Measurements from ENCODE around the gene BCAS3. TPM values are rescaled to one million over a fixed set of nuclear protein-coding genes. Genes with fewer than 3 reads are reported as not detected.
A peak's percentile ranks its signal among the peaks of the same experiment; 100 is the strongest.

BCAS3 gene
- total and polyA plus RNA-seq, 4 donors = 11.6 to 47.6 (median 27.4) TPM

DNA sequence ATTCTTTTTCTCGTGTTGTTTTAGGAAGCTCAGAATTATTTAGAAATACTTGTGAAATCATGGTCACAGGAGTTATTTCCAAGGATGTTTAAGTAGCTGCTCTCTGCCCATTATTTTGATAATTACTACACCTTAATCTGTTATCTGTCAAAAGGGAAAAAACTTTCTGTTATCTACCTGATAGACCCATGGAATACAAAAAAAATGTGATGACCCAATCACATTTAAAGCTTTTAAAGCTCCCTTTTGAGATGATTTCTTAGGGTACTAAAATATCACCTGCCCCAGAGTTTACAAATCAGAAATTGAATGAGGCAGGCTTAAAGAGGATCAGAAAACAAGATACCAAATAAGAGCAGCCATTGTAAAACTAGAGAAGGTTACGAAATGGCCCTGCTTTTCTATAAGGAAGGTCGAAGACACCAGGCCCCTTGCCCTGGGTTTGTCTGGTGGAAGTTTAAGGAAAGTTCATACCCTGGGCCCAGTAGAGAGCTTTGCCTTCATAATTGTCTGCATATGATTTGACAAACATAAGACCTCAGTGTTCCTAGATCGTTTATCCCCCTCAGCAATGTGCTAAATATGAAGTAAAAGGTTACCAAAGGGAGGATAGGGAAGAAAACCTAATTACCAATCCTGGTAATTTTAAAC is 572.1 kb downstream of the BCAS3 start:
- Histone ChIP-seq H3K4me3 (ENCODE audit: low read length in 2 of 2) (no peak overlapping the region), H3K4me1 (ENCODE audit: control insufficient read depth in 1 of 2, insufficient read depth in 2 of 2, low read length in 2 of 2) (peaks cover under 1 to 3% of the 10 kb centered on the region in 2 donors), H3K9me3 (ENCODE audit: control insufficient read depth, low read length) (no peaks in the 10 kb centered on the region), H3K27me3 (ENCODE audit: control insufficient read depth in 1 of 2, insufficient read depth in 2 of 2, low read length in 1 of 2) (no peaks in the 10 kb centered on the region), H3K36me3 (ENCODE audit: control insufficient read depth in 1 of 2, insufficient read depth in 2 of 2, low read length in 1 of 2) (no peaks in the 10 kb centered on the region), H3K27ac (ENCODE audit: low read depth in 1 of 2, low read length in 2 of 2) (peak overlapping the region; percentile 57 to 68)
- intact Hi-C loops (cut with DNase I) = loop anchor here in 1 of 2 donors (5.0 to 10.0 kb wide), 2 partner anchors 47 to 65 kb away; no protein-coding TSS in a partner anchor
- 66 to 72% methylated on average over 4 of the region's 4 CpGs for WGBS, 2 donors
- DNase-seq (no peak), ATAC-seq (ENCODE audit: low FRiP score) (no peak)

DNA sequence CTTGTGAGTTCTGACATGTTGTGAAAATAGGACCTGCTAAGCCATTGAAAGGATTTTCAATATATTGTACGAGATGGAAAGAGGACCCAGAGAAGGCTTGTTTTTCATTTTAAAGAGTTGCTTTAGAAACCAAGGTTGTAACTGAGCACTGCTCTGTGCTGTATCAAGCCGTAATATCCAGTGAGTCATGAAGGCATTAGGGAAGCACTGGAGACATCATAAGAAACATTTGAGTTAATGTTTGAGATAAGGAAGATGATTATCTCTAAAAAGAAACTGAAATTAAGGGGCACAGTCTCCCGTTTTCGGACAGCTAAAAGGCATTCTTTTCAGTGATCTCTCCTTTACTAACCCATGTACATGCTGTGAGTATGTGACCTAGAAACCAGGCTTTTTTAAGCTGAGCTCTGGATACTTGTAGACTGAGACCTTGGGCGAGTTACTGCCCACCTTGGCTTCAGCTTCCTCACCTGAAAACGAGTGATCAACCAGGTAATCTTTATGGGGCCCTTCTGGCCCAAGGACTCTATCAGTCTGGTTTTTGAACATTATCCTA is 572.8 kb downstream of the BCAS3 start:
- intact Hi-C loops (cut with DNase I) = loop anchor here in 1 of 2 donors (5.0 to 10.0 kb wide), 2 partner anchors 48 to 64 kb away; no protein-coding TSS in a partner anchor
- H3K27ac ChIP-seq (ENCODE audit: low read depth in 1 of 2, low read length in 2 of 2) = peak overlapping the region in 1 of 2 donors; percentile 28

DNA sequence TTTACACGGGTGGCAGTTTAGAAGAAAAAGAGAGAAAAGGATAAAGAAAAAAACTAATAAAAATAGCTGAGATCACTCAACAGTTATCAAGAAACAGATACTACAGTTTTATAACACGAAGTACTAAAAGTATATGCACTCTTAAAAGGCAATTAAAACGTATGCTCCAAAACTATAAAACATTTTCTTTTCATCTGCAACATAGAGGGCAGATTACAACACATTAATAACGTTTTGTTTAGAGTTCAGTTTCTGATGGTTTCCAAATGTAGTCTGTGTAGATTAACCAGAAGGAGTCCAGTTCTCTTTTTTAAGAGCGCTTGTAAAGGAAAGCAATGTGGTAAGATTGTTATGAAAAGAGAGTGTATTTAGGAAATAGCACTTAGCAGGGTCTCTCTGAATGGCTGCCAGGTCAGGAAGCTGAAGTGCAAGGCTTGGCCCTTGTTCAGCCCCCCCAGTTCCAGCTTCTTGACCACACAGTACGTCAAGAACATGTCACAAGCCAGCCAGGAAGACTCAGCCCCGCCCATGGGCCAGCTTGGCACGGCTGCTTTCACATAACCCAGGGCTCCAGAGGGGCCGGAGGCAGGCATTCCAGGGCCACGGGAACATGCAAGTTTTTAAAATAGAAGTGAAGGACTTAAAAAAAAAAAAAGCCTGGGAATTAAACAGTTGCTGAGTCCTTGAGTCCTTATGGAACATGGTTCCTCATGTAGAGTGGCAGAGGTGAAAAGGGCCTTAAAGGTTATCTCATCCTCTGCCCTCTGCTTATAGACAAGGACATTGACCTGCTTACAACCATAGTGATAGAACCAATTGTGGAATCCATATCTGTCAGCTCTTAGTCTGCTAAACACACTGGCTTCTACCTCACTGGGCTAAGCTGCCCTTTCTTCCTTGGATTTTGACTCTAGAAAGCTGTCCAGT is 574.6 kb downstream of the BCAS3 start:
- peak overlapping the region; percentile 80 to 98 for H3K27ac ChIP-seq (ENCODE audit: low read depth in 1 of 2, low read length in 2 of 2)
- peak; percentile 95 for ATAC-seq (ENCODE audit: low FRiP score)
- H3K9me3 ChIP-seq (ENCODE audit: control insufficient read depth, low read length) = no peaks in the 10 kb centered on the region
- peaks cover 8 to 9% of the 10 kb centered on the region in 2 donors for H3K4me1 ChIP-seq (ENCODE audit: control insufficient read depth in 1 of 2, insufficient read depth in 2 of 2, low read length in 2 of 2)
- intact Hi-C loops (cut with DNase I) = loop anchor here in 1 of 2 donors (5.0 to 10.0 kb wide), 2 partner anchors 50 to 63 kb away; no protein-coding TSS in a partner anchor
- DNase-seq = peak; percentile 96 to 97
- no peak overlapping the region for H3K4me3 ChIP-seq (ENCODE audit: low read length in 2 of 2)
- no peaks in the 10 kb centered on the region for H3K27me3 ChIP-seq (ENCODE audit: control insufficient read depth in 1 of 2, insufficient read depth in 2 of 2, low read length in 1 of 2)
- WGBS, 2 donors = 2% methylated on average over 10 of the region's 10 CpGs
- no peaks in the 10 kb centered on the region for H3K36me3 ChIP-seq (ENCODE audit: control insufficient read depth in 1 of 2, insufficient read depth in 2 of 2, low read length in 1 of 2)

More for the DNA sequence above, 572.8 kb downstream of the BCAS3 start:
- H3K27me3 ChIP-seq (ENCODE audit: control insufficient read depth in 1 of 2, insufficient read depth in 2 of 2, low read length in 1 of 2) = no peaks in the 10 kb centered on the region
- H3K36me3 ChIP-seq (ENCODE audit: control insufficient read depth in 1 of 2, insufficient read depth in 2 of 2, low read length in 1 of 2) = no peaks in the 10 kb centered on the region
- H3K4me1 ChIP-seq (ENCODE audit: control insufficient read depth in 1 of 2, insufficient read depth in 2 of 2, low read length in 2 of 2) = peaks cover 5 to 7% of the 10 kb centered on the region in 2 donors
- DNase-seq (no peak), ATAC-seq (ENCODE audit: low FRiP score) (no peak)
- WGBS, 2 donors = 56 to 58% methylated on average over 6 of the region's 6 CpGs
- no peaks in the 10 kb centered on the region for H3K9me3 ChIP-seq (ENCODE audit: control insufficient read depth, low read length)
- H3K4me3 ChIP-seq (ENCODE audit: low read length in 2 of 2) = no peak overlapping the region

DNA sequence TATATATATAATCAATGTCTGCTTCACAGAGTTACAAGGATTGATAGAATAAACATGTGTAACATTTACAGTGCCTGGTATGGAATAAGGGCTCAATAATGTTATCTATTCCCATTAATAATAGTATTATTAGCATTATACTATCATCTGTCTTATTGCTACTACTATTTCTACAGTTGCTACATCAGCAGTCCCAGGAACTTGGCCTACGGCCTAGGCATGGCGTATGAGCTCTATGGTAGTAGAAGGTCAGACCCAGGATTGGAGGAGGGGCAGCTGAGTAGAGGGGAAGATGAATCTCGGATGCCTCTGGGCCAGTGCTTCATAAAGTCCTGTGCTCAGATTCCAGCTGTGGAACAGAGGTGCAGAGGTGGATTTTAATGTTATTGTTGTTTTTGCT is 575.7 kb downstream of the BCAS3 start:
- peak in 1 of 2 donors; percentile 62 for DNase-seq
- no peak for ATAC-seq (ENCODE audit: low FRiP score)
- H3K4me3 ChIP-seq (ENCODE audit: low read length in 2 of 2) = no peak overlapping the region
- peaks cover 8 to 9% of the 10 kb centered on the region in 2 donors for H3K4me1 ChIP-seq (ENCODE audit: control insufficient read depth in 1 of 2, insufficient read depth in 2 of 2, low read length in 2 of 2)
- no peaks in the 10 kb centered on the region for H3K27me3 ChIP-seq (ENCODE audit: control insufficient read depth in 1 of 2, insufficient read depth in 2 of 2, low read length in 1 of 2)
- no peaks in the 10 kb centered on the region for H3K9me3 ChIP-seq (ENCODE audit: control insufficient read depth, low read length)
- no peaks in the 10 kb centered on the region for H3K36me3 ChIP-seq (ENCODE audit: control insufficient read depth in 1 of 2, insufficient read depth in 2 of 2, low read length in 1 of 2)
- intact Hi-C loops (cut with DNase I) = loop anchor here in 1 of 2 donors (5.0 to 10.0 kb wide), 2 partner anchors 51 to 61 kb away; no protein-coding TSS in a partner anchor
- peak overlapping the region in 1 of 2 donors; percentile 78 for H3K27ac ChIP-seq (ENCODE audit: low read depth in 1 of 2, low read length in 2 of 2)
- 51 to 60% methylated on average over 3 of the region's 3 CpGs for WGBS, 2 donors

DNA sequence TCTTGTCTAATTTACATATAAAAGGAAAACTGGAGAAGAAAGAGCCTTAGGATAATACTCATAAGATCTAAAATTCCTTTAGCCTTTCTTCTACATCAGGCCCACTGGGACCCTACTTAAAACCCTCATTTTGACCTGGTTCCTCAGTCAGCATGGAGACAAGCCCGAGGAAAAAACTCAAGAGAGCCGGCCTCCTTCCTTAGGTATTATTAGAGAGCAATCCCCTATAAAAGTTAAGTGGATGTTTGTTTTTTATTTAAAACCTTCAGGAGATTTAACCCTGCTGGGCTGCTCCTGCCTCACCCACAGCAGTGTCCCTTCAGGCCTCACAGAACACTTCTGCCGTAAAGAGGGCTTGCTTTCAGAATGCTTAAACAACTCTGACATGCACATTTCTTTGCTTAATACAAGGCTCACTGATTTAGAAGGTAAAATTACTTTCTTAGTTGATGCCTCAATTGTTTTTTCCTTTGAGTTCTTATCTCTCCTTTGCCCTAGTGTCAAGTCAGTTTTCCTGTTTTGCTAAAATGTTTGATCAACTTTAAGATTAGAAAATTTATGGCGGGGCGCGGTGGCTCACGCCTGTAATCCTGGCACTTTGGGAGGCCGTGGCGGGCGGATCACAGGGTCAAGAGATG is 576.4 kb downstream of the BCAS3 start:
- DNase-seq (no peak), ATAC-seq (ENCODE audit: low FRiP score) (no peak)
- 79 to 88% methylated on average over 10 of the region's 10 CpGs for WGBS, 2 donors
- Histone ChIP-seq H3K27ac (ENCODE audit: low read depth in 1 of 2, low read length in 2 of 2) (no peak overlapping the region), H3K27me3 (ENCODE audit: control insufficient read depth in 1 of 2, insufficient read depth in 2 of 2, low read length in 1 of 2) (no peaks in the 10 kb centered on the region), H3K4me1 (ENCODE audit: control insufficient read depth in 1 of 2, insufficient read depth in 2 of 2, low read length in 2 of 2) (peaks cover 8 to 9% of the 10 kb centered on the region in 2 donors), H3K36me3 (ENCODE audit: control insufficient read depth in 1 of 2, insufficient read depth in 2 of 2, low read length in 1 of 2) (no peaks in the 10 kb centered on the region), H3K9me3 (ENCODE audit: control insufficient read depth, low read length) (no peaks in the 10 kb centered on the region), H3K4me3 (ENCODE audit: low read length in 2 of 2) (no peak overlapping the region)
- intact Hi-C loops (cut with DNase I) = loop anchor here in 1 of 2 donors (5.0 to 10.0 kb wide), 2 partner anchors 52 to 61 kb away; no protein-coding TSS in a partner anchor

DNA sequence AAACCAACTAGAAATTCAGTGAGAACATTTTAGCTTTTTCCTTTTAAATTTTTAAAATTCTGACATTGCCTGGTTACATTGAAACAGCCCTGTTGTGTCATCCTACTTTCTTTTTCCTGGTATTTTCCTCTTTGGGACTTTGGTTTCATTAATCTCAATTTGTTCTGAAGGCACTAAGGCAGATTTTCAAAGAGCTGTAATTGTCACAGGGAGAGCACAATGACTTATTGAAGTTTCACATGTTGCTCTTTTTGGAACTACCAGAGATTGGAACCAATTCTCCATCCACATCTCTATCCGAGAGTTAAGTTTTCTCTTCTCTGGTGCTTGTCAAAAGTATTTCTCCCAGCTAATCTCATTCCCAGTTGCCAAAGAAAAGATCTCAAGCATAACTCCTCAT is 577.3 kb downstream of the BCAS3 start:
- intact Hi-C loops (cut with DNase I) = loop anchor here in 1 of 2 donors (5.0 to 10.0 kb wide), 3 partner anchors 53 to 142 kb away; partner anchors contain the start of gene TBX2
- H3K4me3 ChIP-seq (ENCODE audit: low read length in 2 of 2) = no peak overlapping the region
- peaks cover 9 to 10% of the 10 kb centered on the region in 2 donors for H3K4me1 ChIP-seq (ENCODE audit: control insufficient read depth in 1 of 2, insufficient read depth in 2 of 2, low read length in 2 of 2)
- WGBS, 2 donors = 12 to 13% methylated on average over 1 of the region's 1 CpG
- ATAC-seq (ENCODE audit: low FRiP score) (no peak), DNase-seq (no peak)
- H3K27ac ChIP-seq (ENCODE audit: low read depth in 1 of 2, low read length in 2 of 2) = peak overlapping the region in 1 of 2 donors; percentile 42
- no peaks in the 10 kb centered on the region for H3K36me3 ChIP-seq (ENCODE audit: control insufficient read depth in 1 of 2, insufficient read depth in 2 of 2, low read length in 1 of 2)
- no peaks in the 10 kb centered on the region for H3K27me3 ChIP-seq (ENCODE audit: control insufficient read depth in 1 of 2, insufficient read depth in 2 of 2, low read length in 1 of 2)
- H3K9me3 ChIP-seq (ENCODE audit: control insufficient read depth, low read length) = no peaks in the 10 kb centered on the region

DNA sequence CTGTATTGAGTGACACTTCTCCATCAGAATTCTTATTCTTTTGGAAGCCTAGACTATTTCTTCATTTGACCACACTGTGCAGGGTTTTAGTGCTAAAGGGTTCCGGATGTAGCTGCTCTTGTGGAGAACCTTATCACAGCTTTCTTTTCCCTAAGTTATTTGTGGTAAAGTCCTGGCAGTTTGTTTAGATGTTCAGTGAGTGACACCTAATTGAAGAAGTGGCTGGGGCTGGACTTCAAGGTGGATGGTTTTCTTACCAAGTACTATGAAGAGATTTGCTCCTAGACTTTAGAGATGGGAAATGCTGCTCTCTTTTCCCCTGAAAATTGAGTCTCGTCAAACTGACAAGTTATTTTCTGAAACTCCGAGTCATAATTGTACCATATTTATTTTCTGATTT is 578.0 kb downstream of the BCAS3 start:
- Histone ChIP-seq H3K9me3 (ENCODE audit: control insufficient read depth, low read length) (no peaks in the 10 kb centered on the region), H3K36me3 (ENCODE audit: control insufficient read depth in 1 of 2, insufficient read depth in 2 of 2, low read length in 1 of 2) (no peaks in the 10 kb centered on the region), H3K27ac (ENCODE audit: low read depth in 1 of 2, low read length in 2 of 2) (peak overlapping the region in 1 of 2 donors; percentile 10), H3K27me3 (ENCODE audit: control insufficient read depth in 1 of 2, insufficient read depth in 2 of 2, low read length in 1 of 2) (no peaks in the 10 kb centered on the region), H3K4me1 (ENCODE audit: control insufficient read depth in 1 of 2, insufficient read depth in 2 of 2, low read length in 2 of 2) (peaks cover 9 to 10% of the 10 kb centered on the region in 2 donors), H3K4me3 (ENCODE audit: low read length in 2 of 2) (no peak overlapping the region)
- DNase-seq (no peak), ATAC-seq (ENCODE audit: low FRiP score) (no peak)
- 78 to 83% methylated on average over 3 of the region's 3 CpGs for whole genome bisulfite sequencing, 2 donors
- intact Hi-C loops (cut with DNase I) = loop anchor here in 1 of 2 donors (2.0 to 10.0 kb wide), 3 partner anchors 21 to 142 kb away; partner anchors contain the start of gene TBX2

DNA sequence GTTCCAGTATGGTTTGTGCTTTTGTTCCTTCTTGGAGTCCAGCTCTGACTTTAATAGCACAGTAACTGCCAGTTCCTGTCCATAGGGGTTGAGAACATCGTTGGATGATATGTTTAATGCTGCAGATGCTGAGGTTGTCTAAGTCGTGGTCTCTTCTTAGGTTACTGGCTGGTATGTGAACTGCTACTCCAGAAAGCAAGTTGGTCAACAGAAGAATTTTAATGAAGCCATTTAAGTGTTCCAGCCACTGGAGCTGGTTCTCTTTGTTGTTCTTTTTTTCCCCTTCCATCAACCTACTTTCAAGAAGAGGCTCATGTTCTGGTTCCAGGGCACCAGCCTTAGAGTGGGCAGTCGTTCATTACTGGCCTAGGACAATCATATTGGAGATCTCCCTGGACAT is 581.7 kb downstream of the BCAS3 start:
- WGBS, 2 donors = 39 to 47% methylated on average over 3 of the region's 3 CpGs
- no peaks in the 10 kb centered on the region for H3K9me3 ChIP-seq (ENCODE audit: control insufficient read depth, low read length)
- peaks cover 7 to 18% of the 10 kb centered on the region in 2 donors for H3K4me1 ChIP-seq (ENCODE audit: control insufficient read depth in 1 of 2, insufficient read depth in 2 of 2, low read length in 2 of 2)
- no peaks in the 10 kb centered on the region for H3K36me3 ChIP-seq (ENCODE audit: control insufficient read depth in 1 of 2, insufficient read depth in 2 of 2, low read length in 1 of 2)
- H3K27me3 ChIP-seq (ENCODE audit: control insufficient read depth in 1 of 2, insufficient read depth in 2 of 2, low read length in 1 of 2) = no peaks in the 10 kb centered on the region
- H3K4me3 ChIP-seq (ENCODE audit: low read length in 2 of 2) = no peak overlapping the region
- intact Hi-C loops (cut with DNase I) = loop anchor here in 1 of 2 donors (5.0 to 10.0 kb wide), 2 partner anchors 55 to 138 kb away; partner anchors contain the start of gene TBX2
- no peak for ATAC-seq (ENCODE audit: low FRiP score)
- no peak for DNase-seq
- H3K27ac ChIP-seq (ENCODE audit: low read depth in 1 of 2, low read length in 2 of 2) = peak overlapping the region in 1 of 2 donors; percentile 82
